SK-N-SH (cell line): ENCODE measurements around the gene MRPL1.

Source experiments
- EP300 ChIP-seq, 2 experiments: IDR thresholded peaks; 2 replicates each; pipeline versions ENCODE4 v1.4.0 to v1.6.1; 2012; ENCODE audit warnings: borderline replicate concordance in 1 of 2, low read depth in 1 of 2, low read length in 1 of 2
- FOXM1 ChIP-seq: IDR thresholded peaks from 2 replicates; pipeline ENCODE4 v1.4.0; 2012; ENCODE audit warnings: low read depth, mild to moderate bottlenecking
- POLR2AphosphoS5 ChIP-seq: IDR thresholded peaks from 2 replicates; pipeline ENCODE4 v1.6.1; 2012; ENCODE audit warnings: low read depth, low read length
- RAD21 ChIP-seq: IDR thresholded peaks from 2 replicates; pipeline ENCODE4 v1.6.1; 2012; ENCODE audit warnings: mild to moderate bottlenecking, low read length
- TF ChIP-seq, protein P1 (sequence below): fragments of 200-600 bp; sonication (generic); IDR thresholded peaks from 2 replicates; pipeline ENCODE4 v1.6.1; 2017; ENCODE audit warnings: antibody characterized with exemption, mild to moderate bottlenecking, moderate library complexity

DNA sequence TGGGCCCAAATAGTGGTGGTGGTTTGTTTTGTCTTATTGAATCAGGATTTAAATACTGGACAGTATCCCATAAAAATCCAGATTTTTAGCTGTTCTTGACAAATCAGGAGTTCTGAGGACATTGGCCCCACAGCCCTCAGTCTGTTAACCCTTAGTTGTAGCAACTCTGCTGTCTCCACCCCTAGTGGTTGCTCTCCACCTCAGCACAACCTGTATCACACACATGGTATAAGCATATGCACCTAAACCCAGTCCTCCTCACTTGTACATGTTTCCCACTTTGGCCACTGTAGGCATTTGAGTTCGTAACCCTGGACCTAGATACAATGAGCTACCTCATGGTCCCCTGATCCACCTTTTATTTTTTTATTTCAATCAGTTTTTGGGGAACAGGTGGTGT lies 75.9 kb downstream of the MRPL1 start:
- TF ChIP-seq, protein P1, sequence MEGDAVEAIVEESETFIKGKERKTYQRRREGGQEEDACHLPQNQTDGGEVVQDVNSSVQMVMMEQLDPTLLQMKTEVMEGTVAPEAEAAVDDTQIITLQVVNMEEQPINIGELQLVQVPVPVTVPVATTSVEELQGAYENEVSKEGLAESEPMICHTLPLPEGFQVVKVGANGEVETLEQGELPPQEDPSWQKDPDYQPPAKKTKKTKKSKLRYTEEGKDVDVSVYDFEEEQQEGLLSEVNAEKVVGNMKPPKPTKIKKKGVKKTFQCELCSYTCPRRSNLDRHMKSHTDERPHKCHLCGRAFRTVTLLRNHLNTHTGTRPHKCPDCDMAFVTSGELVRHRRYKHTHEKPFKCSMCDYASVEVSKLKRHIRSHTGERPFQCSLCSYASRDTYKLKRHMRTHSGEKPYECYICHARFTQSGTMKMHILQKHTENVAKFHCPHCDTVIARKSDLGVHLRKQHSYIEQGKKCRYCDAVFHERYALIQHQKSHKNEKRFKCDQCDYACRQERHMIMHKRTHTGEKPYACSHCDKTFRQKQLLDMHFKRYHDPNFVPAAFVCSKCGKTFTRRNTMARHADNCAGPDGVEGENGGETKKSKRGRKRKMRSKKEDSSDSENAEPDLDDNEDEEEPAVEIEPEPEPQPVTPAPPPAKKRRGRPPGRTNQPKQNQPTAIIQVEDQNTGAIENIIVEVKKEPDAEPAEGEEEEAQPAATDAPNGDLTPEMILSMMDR: no peak
- no peak for TF ChIP-seq EP300 (IDR thresholded peaks at IDR 0.05; ENCODE audit: borderline replicate concordance in 1 of 2, low read depth in 1 of 2, low read length in 1 of 2)
- no peak for TF ChIP-seq POLR2AphosphoS5
- TF ChIP-seq FOXM1: no peak
- no peak for TF ChIP-seq RAD21
